HS-27A (cell line): Measurements from ENCODE around the gene ZNF24.

ENCODE experiments used
- DNase-seq: peaks from one replicate; pipeline ENCODE4 v3.0.0-alpha.2; 2012; ENCODE audit warnings: low read depth, missing footprints

The ZNF24 gene

GRCh38 chr18:35352778-35353177 is 8.6 kb upstream of the ZNF24 start:
- no peak for DNase-seq

DNA sequence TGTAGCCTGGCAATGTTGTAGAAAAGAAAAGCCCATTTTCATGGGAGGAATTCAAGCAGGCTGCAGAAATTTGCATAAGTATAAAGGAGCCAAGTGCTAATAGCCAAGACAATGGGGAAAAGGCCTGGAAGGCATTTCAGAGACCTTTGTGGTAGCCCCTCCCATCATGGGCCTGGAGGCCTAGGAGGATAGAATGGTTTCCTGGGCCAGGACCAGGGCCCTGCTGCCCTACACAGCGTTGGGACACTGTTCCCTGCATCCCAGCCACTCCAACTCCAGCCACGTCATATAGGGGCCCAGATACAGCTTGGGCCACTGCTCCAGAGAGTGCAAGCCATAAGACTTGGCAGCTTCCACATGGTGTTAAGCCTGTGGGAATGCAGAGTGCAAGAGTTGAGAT is 8.1 kb upstream of the ZNF24 start:
- DNase-seq, result no peak

DNA sequence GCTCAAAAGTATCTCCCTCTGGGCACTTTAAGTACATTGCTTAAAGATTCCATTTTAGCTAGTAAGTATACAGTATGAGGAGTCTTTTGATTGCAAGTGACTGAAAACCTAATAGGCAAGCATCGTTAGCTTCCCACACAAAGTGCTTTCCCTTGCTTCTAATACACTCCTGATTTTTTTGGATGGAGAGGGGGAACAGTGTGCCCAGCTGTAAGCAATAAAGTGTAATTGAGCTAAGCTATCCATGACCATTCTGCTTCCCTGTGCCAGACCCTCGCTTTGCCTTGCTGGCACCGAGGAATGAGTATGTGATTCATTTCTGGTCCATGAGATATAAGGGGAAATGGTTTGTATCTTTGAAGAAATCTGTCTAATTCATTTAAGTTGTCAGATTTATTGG is 3.8 kb upstream of the ZNF24 start:
- DNase-seq, result no peak

- no peak for DNase-seq
Observed at GRCh38 chr18:35345950-35346349, 1.7 kb upstream of the ZNF24 start.

- DNase-seq, result no peak
Observed at GRCh38 chr18:35345460-35345921, 1.3 kb upstream of the ZNF24 start.

- DNase-seq, result no peak
Observed at GRCh38 chr18:35344736-35345459, 678 bp upstream of the ZNF24 start.

GRCh38 chr18:35343488-35343935 is 708 bp downstream of the ZNF24 start:
- no peak for DNase-seq

DNA sequence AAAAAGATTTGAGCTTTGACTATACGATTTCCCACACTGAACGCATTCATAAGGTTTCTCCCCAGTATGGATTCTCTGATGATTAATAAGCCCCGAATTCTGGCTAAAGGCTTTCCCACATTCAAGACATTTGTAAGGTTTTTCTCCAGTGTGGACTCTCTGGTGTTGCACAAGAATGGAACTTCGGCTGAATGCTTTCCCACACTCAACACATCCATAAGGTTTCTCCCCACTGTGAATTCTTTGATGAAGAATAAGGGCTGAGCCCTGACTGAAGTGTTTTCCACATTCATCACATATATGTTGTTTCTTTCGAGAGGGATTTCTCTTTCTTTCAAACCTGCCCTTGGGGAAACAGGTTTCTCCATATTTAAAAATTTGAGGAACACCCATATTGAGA is 6.9 kb downstream of the ZNF24 start:
- DNase-seq, result no peak

DNA sequence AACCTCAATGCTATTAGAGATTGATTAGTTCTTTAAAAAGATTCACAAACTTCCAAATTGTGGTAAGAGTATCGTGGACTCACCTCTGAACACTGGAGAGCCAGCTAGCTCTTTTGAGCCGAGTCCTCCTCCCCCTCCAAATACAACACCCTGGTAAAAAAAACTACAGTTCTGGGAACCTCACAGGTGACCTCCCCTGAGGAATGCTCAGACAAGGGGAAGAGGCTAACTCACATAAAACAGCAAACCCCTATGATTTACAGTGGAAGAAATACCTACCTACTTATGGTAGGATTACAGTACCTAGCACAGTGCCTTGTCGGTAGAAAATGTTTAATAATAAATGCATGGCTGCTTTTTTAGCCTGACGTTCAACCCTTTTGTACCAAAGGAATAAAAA is 8.4 kb downstream of the ZNF24 start:
- DNase-seq, result no peak

GRCh38 chr18:35334821-35335220 is 9.4 kb downstream of the ZNF24 start:
- no peak for DNase-seq

- no peak for DNase-seq
Observed at GRCh38 chr18:35334212-35334611, 10.0 kb downstream of the ZNF24 start.

- no peak for DNase-seq
Observed at GRCh38 chr18:35331367-35332087, 12.7 kb downstream of the ZNF24 start.

- no peak for DNase-seq
Observed at GRCh38 chr18:35328868-35329267, 15.4 kb downstream of the ZNF24 start.

GRCh38 chr18:35326695-35327387 is 17.4 kb downstream of the ZNF24 start:
- no peak for DNase-seq

- no peak for DNase-seq
Observed at GRCh38 chr18:35324926-35325655, 19.1 kb downstream of the ZNF24 start.

- DNase-seq, result no peak
Observed at GRCh38 chr18:35322486-35323458, 21.4 kb downstream of the ZNF24 start.

DNA sequence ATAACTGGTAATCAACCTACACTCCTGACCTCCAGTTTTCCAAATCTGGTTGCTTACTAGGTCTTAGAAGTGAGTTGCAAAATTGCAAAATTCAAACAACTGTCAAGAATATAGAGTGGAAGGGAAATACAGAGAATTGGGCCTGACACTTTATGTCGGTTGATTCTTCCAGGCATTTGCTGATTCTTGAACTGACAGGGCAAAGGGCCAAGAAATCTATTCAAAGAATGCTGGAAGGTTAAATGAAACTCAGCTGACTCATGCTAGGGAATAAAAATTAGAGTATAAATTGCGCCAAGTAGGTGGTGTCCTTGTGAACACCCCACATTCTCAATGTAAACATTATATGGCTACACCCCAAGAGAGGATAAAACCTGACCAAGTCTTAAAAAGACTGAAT is 32.7 kb downstream of the ZNF24 start:
- peak; percentile 48 for DNase-seq

DNA sequence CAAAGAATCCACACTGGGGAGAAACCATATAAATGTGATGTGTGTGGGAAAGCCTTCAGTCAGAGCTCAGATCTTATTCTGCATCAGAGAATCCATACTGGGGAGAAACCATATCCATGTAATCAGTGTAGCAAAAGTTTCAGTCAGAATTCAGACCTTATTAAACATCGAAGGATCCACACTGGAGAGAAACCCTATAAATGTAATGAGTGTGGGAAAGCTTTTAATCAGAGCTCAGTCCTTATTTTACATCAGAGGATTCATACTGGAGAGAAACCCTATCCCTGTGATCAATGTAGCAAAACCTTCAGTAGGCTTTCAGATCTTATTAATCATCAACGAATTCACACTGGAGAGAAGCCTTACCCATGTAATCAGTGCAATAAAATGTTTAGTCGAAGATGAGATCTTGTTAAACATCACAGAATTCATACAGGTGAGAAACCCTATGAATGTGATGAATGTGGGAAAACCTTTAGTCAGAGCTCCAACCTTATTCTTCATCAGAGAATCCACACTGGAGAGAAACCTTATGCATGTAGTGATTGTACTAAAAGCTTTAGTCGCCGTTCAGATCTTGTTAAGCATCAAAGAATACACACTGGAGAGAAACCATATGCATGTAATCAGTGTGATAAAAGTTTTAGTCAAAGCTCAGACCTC is 37.5 kb downstream of the ZNF24 start:
- DNase-seq, result no peak

GRCh38 chr18:35303610-35304009 is 40.6 kb downstream of the ZNF24 start:
- no peak for DNase-seq

- DNase-seq, result no peak
Observed at GRCh38 chr18:35296060-35296459, 48.2 kb downstream of the ZNF24 start.
